HG02981 (cell line): Measurements from ENCODE around the gene ITGA2B.
"Not testable (repeated sequence)": the region's sequence is repeated elsewhere in the genome, so short reads cannot be mapped to it uniquely, and the experiment has no call there.

Experiments
- ATAC-seq: cut with Tn5 transposase; IDR thresholded peaks from one replicate; pipeline ENCODE4 v1.9.1; 2021; ENCODE audit warnings: mild to moderate bottlenecking, moderate library complexity; ENCODE audit not compliant: unreplicated experiment

ITGA2B gene

GRCh38 chr17:44369414-44370023, 19.9 kb downstream of the ITGA2B start:
- not testable (repeated sequence) for ATAC-seq

- not testable (repeated sequence) for ATAC-seq
Measured at GRCh38 chr17:44368391-44369243, 20.8 kb downstream of the ITGA2B start.

GRCh38 chr17:44367231-44367979, 22.0 kb downstream of the ITGA2B start:
- no peak for ATAC-seq

- not testable (repeated sequence) for ATAC-seq
Measured at GRCh38 chr17:44365051-44365450, 24.4 kb downstream of the ITGA2B start.

- no peak for ATAC-seq
Measured at GRCh38 chr17:44363613-44364159, 25.8 kb downstream of the ITGA2B start, which contains the start of gene FAM171A2. TSS of gene FAM171A2 (minus strand) at chr17:44363853. CDS start at chr17:44363714, 139 bp downstream.

GRCh38 chr17:44362949-44363612, 26.4 kb downstream of the ITGA2B start:
- ATAC-seq: no peak

GRCh38 chr17:44362459-44362948, 26.9 kb downstream of the ITGA2B start:
- no peak for ATAC-seq

GRCh38 chr17:44361292-44362260, 27.9 kb downstream of the ITGA2B start:
- ATAC-seq: no peak

- no peak for ATAC-seq
Measured at GRCh38 chr17:44360826-44361225, 28.6 kb downstream of the ITGA2B start.

- no peak for ATAC-seq
Measured at GRCh38 chr17:44360144-44360533, 29.3 kb downstream of the ITGA2B start.

- no peak for ATAC-seq
Measured at GRCh38 chr17:44359458-44360143, 29.8 kb downstream of the ITGA2B start.

GRCh38 chr17:44359006-44359405, 30.4 kb downstream of the ITGA2B start:
- no peak for ATAC-seq

GRCh38 chr17:44358066-44358465, 31.4 kb downstream of the ITGA2B start:
- ATAC-seq: no peak

GRCh38 chr17:44356241-44356640, 33.2 kb downstream of the ITGA2B start:
- no peak for ATAC-seq

GRCh38 chr17:44355642-44356099, 33.8 kb downstream of the ITGA2B start:
- ATAC-seq: no peak

GRCh38 chr17:44354582-44355561, 34.6 kb downstream of the ITGA2B start:
- no peak for ATAC-seq

- no peak for ATAC-seq
Measured at GRCh38 chr17:44353672-44354331, 35.6 kb downstream of the ITGA2B start.
